Ecto neural progenitor cell (in vitro differentiated cells): ENCODE data around the gene TMEM108.

ENCODE experiments used
- DNase-seq: peaks from one replicate; pipeline ENCODE4 v3.0.0-alpha.2; 2018; ENCODE audit warnings: low spot score

Gene TMEM108

DNA sequence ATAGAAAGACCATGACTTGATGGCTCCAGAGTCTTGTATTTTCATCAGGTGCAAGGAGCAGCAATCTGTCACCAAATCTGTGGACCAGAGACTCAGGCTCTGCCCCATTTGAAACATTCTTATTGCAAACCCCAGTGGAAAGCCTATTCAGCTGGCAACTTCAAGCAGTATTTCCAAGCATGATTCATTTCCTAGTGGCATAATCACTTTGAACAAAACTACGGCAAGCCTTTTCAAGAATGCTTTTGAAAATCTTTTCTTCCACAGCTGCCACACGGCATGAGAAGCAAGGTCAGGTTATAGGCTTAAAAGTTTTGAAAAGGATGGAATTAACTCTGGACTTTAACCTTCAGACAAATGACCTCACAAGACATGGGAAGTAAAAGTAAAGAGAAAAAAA lies 239.6 kb downstream of the TMEM108 start:
- no peak for DNase-seq

DNA sequence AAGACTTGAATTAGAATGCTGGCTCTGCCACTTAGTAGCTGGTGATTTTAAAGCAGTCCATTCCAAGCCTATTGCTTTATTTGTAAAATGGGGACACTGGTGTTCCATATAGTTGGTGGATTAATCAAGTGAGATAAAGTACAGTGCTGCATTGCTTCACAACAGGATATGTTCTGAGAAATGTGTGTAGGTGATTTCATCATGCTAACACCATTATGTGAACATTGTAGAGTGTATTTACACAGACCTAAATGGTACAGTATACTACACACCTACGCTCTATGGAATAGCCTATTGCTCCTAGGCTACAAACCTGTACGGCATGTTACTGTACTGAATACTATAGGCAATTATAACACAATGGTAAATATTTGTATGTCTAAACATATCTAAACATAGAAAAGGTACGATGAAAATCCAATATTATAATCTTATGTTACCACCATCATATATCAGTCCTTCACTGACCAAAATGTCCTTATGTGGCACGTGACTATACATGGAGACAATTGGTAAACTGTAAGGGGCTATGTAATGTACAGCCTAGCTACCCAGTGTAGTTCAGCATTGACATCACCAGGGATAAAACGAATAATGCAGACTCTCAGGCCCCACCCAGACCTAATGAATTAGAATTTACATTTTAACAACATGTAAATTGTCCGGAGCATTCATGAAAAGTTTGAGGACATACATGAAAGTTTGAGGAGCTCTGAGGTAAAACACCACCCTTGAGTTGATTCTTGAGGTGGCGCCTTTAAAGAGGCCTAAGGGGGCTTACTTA lies 240.3 kb downstream of the TMEM108 start:
- no peak for DNase-seq

DNA sequence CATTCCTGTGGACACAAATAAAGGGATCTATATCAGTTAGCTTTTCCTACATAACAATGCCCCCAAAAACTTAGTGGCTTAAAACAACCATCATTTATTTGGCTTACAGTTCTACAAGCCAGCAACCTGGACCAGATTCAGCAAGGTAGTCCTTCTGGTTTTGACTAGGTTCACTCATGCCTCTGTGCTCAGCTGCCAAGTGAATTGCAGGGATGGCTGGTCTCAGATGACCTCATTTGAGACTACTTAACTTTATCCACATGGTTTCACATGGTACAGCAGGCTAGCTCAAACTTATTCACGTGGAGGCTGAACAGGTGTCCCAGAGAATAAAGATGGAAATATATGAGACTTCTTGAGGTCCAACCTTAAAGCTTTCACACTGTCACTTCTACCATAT lies 242.4 kb downstream of the TMEM108 start:
- no peak for DNase-seq

DNA sequence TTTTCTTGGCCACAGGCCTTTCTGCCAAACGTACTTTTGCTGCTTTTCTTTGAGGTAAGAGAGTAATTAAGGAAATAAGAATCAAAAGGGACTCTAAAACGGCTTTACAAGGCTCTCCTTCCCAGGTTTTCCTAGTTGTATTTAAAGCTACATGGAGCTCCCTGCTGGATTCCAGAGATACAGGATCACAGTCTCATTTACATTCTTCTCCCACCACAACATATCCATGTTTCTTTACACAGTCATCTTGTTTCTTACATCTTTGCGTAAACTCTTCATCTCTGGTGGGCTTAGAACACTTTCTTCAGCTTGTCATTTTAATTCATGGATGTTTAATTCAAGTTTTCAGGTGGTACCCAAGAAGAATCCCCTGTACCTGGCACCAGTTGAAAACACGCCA lies 244.0 kb downstream of the TMEM108 start:
- DNase-seq, result no peak

DNA sequence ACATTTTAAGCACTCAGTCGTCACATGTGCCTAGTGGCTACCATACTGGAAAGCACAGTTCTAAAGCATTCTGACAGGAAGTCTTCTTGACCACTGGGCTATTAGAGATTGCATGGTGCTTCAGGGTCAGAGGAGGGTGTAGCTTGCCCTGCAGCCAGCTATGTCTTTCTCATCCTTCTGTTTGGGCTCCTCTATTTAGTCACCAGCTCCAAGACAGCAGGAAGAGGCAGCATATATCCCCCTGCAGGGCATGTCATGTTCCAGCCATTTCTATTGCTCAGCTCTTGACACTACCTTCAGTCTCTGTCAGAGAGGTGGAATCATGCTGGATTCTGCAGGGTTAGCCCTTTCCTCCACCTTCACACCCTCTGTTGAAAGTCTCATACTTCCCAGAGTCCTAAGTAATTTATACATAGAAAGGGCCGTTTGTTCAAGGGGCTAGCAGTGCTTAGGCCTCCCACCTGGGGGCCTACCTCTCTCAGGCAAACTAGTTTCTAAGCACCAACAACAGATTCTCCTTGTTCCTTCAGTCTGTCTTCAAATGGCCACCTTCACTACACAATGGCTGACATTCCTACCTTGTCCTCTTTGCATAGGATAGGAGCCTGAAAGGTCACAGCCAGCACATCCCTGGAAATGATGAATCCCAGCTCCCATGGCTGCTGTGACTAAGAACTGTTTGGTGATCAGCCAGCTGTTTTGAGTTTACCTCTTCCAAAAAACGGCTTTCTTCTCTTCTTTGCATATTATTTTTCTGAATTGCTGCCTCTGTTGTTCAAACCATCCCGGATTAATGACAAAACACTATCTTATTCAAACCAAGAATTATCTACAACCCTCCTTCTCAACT lies 246.0 kb downstream of the TMEM108 start:
- DNase-seq, result no peak

DNA sequence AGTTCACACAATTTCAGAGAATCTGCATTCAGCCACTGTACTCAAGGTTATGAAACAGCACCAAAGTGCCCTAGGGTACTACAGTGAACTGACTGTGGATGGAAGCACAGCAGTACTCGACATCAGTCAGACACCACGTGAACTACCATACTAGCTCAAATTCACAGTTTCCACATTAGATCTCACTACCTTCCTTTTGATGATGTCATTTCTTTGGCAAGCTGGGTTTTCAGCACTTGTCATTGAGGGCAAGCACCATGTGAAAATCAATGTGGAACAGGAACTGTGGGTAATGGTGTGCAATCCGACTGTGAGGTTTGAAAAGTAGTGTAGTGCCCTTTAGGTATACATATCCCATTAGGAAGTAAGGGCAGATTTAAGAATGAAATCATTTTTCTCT lies 251.1 kb downstream of the TMEM108 start:
- DNase-seq, result no peak

DNA sequence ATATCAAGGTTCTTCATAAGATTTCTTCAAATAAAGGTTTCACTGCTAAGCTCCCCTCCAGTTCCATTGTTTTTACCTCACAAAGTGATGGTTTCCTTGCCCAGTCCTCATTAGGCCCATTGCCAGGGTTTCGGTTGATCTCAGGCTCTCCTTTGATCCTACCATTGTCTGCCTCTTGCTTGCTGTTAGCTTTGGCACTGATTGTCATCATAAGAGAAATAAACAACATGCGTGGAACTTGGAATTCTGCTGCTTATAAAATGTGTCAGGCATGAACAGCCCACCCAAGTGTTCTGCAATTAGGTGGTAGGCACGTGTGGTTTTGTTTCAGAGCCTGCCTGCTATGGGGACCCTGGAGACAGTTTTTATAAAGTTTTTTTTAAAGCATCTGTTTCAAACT lies 254.1 kb downstream of the TMEM108 start:
- no peak for DNase-seq

DNA sequence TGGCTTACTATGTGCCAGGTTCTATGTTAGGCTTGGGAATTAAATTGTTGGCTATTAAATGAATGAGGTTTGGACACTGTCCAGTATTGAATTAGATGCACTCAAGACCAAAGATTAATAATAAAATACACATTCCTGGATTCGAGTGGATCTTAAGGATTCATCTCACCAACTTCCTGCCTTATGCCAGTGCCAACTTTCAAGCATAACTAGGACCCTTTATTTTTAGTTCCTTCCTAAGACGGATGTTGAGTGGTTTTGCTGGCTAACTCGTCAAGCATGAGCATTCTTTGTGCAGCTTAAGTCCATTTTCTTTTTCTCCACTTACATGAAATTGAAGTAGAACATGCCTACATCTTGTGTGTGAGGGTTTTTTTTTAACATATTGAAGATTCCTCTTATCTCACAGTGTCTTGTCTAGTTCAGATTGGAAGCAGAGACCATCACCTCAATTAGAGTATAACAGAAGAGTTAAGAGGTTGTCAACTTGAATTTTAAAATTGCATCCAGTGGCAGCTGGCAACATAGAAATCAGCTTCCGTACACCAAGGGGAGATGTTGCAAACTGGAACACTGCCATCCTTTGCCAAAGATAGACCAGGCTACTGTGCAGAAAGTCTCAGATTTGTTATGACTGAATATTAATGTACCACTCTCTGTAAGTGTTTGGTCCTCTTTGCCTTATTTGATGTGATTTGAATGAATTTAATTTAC lies 255.4 kb downstream of the TMEM108 start:
- DNase-seq, result no peak

DNA sequence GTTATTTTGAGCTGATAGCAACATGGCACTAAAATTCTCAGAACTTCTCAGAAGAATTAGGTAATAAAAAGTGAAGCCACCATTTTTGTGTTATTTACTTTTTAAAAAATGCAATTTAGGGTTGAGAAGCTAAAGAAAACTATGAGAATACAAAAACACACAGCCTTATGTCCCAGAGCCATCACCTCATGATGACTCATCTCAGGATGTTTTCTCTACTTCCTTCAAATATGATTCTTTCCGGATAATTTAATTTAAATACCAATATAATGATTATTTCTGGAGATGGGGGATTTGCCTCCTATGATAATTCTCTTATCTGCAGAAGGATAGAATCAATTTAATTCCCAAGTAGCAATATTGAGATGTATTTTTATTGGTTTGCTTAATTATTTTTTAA lies 256.1 kb downstream of the TMEM108 start:
- no peak for DNase-seq

DNA sequence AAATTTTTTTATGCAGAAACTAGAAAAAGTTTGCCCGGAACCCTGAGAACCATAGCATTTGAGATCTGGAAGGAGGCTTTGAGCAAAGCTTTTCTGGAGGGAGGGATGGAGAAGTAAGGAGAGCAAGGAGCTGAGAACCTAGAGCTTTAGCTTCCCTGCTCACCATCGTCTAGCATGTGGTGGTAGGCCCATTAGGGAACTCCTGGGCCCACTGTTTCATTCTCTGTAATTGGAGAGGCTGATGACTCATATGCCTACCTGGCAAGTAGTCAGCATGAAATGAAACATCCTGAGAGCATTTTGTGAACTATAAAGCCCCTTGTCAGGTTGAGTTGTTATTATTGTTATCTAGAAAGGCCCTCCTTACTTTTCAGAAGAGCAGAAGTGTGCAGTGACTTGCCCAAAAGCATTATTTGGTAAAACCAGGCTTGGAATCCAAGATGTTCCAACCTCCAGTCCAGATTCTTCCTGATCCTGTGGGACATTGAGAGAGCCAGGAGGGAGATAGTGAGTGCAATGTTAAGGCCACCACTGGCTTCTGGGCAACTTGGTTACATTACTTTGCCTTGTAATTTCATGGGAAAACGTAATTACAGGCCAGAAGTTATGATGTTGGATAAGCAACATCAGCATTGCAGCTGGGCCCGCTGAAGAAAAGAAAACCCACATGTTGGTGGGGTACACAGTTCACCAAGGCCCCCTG lies 257.2 kb downstream of the TMEM108 start:
- no peak for DNase-seq

DNA sequence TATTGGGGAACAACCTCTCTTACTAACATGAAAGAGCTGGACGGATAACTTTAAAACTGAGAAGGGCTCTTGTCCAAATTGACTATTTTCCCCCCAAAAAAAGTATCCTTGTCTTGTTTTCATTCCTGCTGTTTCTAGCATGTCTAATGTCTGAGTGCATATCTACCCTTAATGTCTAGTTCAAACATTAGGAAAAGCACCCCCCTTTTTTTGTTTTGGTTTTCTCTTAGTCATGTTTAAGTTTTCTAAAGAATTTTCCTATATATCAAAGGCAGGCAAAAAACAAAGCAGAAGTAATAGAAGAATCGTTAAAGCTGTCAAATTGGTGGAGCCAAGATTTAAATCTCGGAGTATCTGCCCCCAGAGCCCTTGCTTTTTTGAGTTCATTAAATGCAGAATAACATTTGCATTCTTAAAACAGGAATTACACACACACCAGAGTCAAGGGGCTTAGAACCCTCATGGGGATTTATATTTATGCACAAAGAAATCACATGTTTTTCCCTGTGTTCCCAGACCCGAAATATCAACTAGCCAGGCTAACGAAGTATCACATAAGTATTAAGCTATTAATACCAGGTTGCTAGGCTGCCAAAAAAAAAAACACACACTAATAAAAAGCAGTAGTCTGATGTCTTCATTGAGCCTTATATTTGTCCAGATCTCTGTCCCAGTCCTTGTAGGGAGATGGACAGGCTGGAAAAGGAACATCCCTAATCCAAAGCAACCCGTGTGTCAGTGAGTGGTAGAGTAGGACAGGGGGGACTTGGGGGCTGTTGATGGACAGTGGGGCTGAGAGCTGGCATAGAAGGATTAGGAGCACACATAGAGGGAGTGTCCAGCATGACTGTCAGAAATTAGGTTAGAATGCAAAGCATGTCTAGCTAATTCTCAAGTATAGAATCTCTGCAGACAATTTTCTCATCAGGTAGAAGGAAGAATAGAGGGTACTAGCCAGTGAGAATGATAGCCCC lies 258.0 kb downstream of the TMEM108 start:
- DNase-seq, result no peak

DNA sequence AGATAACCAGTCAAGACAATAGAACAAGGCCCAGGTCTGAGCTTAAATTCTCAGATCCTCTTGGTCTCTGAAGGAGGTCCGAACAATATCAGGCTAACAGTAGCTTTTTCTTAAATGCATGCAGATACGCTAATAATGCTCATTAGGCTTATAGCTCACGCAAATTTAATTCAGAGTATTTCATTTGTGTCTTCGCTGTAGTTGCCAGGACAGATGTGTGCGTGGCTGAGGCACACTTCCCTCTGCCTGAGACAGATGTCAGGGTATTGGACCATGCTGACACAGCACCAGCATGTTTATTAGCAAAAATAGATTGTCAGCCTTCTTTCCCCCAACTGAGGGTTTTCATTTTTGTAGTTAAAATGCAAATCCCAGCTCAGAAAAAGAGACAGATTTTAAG lies 258.8 kb downstream of the TMEM108 start:
- no peak for DNase-seq

DNA sequence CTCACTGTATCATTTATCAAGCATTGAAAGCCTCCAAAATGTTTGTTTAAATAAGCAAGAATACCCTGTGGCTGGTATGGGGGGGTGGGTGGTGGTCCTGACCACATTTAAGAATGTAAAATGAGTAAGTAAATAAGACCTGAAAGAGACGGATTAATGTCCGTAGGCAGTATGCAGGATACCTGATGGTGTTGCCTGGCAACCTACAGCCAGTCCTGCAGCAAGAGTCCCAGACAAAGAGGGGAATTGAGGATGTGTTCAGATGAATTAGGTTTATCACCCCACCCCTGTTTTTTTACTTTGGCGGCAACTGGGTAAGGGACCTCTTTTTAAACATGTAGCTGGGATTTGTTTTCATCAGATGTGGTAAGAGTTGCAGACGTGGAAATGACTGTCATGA lies 261.9 kb downstream of the TMEM108 start:
- no peak for DNase-seq

DNA sequence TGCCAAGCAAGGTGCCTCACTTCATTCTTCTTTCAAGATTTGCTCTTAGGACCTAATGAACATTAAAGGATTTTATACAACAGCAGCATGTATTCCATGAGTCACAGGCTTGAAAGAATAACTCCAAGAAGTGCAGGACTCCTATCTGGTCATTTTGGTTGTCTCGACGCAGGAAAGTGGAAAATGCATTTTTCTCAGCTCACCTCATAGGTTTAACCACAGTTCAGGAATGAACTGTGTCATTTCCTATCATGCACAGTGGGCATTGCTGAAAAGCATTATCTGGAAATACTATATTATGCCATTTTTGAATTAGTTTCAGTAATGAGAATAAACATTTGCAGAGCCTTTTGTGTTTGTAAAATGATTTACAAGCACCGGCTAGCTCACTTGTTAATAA lies 263.0 kb downstream of the TMEM108 start:
- no peak for DNase-seq

DNA sequence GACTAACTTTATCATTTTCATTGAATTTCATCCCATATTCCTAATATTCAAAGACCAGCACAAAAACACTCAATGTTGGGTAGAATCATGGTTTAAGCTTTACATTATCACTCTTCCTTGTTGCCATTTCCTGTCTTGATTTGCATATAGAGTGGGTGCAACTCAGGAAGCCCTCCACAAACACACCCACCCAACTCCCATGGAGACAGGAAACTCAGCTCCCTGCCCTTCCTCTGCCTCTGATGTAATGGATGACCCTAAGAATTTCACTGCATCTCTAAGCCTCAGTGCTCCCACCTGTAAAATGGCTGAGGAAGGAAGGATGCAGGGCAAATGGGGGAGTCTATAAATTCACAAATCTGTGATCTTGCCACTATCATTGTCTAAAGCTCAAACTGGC lies 263.5 kb downstream of the TMEM108 start:
- no peak for DNase-seq

DNA sequence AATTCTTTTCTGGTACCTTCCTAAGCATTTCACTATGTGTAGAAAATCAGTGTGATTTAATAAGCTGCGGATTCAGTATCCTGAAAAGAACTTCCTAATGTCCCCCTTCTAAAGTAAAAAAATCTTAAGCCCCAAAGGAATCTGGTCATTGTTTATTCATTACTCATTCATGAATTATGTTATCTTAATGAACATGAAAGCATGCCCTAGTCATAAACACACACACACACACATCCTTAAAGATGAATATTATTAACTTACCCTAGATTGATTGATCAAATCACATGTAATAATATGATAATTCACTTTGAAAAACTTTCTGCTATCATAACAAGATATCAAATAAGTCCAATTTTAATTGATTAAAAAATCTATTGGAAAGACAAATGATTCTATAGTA lies 265.2 kb downstream of the TMEM108 start:
- no peak for DNase-seq

DNA sequence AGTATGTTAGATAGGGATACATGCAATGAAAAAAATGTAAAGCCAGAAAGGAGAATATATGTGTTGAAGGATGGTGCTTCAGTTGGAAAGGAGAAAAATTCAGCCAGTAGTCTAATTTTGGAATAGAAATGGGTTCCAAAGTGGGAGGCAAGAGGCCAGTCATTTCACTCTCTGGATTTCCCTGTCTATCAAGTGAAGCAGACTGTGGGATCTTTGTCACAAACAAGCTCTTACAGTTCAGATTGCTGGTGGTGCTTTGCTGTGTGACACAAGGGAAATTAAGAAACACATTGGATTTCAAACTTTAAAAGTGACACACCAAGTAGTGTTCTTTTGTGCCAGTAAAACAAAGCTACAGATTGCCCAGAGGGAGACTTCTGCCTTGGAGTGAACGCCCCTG lies 279.7 kb downstream of the TMEM108 start:
- DNase-seq, result no peak

DNA sequence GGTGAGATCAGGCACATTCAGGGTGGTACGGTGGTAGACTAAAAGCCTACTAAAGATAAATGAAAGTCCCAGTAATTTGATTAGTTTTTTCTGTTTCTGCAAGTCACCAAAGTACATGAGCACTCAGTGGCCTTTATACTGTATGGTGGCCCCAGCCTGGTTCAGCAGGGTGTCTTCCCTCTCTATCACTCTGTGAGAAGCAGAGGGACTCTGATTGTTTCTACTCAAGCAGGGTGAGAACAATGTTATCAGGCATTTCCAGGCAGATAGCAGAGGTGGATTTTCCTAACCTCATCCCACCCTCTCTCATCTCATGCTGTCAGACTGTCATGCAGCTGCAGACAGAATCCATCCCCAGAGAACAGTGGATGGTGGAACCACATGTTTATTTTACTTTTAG lies 290.2 kb downstream of the TMEM108 start:
- no peak for DNase-seq

DNA sequence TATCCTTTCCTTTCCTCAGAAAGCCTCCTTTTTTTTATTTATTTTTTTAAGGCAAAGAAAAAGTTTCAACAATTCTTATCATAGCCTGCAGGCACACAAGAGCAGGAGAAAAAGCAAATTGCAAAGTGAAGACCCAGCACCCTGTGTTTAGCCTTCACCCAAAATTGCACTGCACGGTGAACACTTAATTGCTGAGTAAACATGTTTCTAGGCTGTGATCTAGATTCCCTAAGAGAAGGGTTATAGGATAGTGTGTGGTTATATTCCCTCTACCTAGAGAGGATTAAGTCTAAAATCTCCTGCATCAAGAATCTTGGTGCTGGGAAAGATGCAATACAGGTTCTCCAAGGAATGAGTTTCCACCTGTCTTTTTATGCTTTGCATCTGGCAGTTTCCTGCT lies 291.4 kb downstream of the TMEM108 start:
- no peak for DNase-seq

DNA sequence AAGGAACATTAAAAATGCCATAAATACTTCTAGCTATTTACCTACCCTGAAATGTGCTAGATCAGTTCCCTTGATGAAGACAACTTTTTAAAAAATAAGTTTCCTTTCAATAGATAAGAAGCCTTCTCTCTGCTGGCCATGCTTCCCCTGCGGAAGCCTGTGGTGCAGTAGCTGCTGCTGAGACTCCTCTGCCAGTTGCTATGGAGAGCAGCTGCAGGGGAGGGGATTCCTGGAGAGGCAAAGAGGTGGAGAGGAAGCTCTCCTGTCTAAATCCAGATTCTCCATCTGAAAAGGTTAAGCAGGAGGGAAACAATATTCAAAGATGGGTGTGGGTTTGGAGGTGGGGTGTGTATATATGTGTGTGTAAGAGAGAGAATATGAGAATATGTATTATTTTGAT lies 291.9 kb downstream of the TMEM108 start:
- peak; percentile 58 for DNase-seq

DNA sequence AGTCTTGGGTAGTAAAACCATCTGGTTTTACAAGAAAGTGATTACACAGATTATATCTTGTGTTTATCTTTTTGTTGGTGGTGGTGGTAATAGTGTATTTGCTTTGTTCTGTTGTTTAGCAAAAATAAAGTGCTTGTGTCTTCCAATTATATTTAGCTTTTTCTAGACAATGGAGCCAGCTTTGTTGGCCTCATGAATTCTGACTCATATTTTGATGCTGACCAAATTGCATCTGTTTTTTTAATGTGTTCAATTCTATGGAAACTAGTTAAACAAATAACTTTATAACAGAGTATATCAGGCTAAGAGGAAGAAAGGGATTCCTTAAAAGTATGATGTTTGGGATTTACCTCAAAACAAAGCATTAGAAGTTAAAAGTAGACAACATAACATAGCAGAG lies 292.3 kb downstream of the TMEM108 start:
- no peak for DNase-seq
